AG04450 (cell line): ENCODE results near the gene GAN. TPM values are rescaled to one million over a fixed set of nuclear protein-coding genes. Genes with fewer than 3 reads are reported as not detected.

ENCODE experiments used
- CTCF ChIA-PET: fragments of 300-600, 350-600 bp; formaldehyde crosslinking; extraction: SDS; loops from one replicate; lab custom pipeline; 2022; ENCODE audit warnings: antibody characterized with exemption, inconsistent platforms; lab: Charles Lee
- POLR2A ChIA-PET: fragments of 350-600 bp; formaldehyde crosslinking; extraction: SDS; loops from one replicate; lab custom pipeline; 2021; ENCODE audit warnings: antibody characterized with exemption, inconsistent platforms; lab: Yijun Ruan, JAX
- DNase-seq: peaks from one replicate; pipeline ENCODE4 v3.0.0-alpha.2; 2011; ENCODE audit warnings: low read depth, low spot score
- H3K27ac ChIP-seq: one replicate; pipeline ENCODE4 v1.5.1; 2012; ENCODE audit warnings: low read depth, low read length, control low read depth
- H3K27me3 ChIP-seq: one replicate; pipeline ENCODE4 v1.6.0; 2012; ENCODE audit warnings: low read length; ENCODE audit not compliant: control insufficient read depth, insufficient read depth
- H3K4me3 ChIP-seq: 2 replicates; pipeline ENCODE4 v1.5.1; 2011; ENCODE audit warnings: mild to moderate bottlenecking, low read depth, low read length, control low read depth
- H3K9me3 ChIP-seq: 2 replicates; pipeline ENCODE4 v1.5.1; 2012; ENCODE audit warnings: low read length; ENCODE audit not compliant: control insufficient read depth, insufficient read depth
- polyA plus RNA-seq: library from polyadenylated mRNA; depleted of rRNA; stranded (reverse); fragments of >200 nt; gene quantifications from 2 replicates; pipeline ENCODE4 v1.2.3, GENCODE V29; 2011
- TF ChIP-seq, protein P1 (sequence below): IDR thresholded peaks from 2 replicates; pipeline ENCODE4 v1.5.1; 2011; ENCODE audit warnings: low read depth, low read length, control low read depth, inconsistent platforms

Gene GAN
- polyA plus RNA-seq, 1 experiment = 4.3 TPM

DNA sequence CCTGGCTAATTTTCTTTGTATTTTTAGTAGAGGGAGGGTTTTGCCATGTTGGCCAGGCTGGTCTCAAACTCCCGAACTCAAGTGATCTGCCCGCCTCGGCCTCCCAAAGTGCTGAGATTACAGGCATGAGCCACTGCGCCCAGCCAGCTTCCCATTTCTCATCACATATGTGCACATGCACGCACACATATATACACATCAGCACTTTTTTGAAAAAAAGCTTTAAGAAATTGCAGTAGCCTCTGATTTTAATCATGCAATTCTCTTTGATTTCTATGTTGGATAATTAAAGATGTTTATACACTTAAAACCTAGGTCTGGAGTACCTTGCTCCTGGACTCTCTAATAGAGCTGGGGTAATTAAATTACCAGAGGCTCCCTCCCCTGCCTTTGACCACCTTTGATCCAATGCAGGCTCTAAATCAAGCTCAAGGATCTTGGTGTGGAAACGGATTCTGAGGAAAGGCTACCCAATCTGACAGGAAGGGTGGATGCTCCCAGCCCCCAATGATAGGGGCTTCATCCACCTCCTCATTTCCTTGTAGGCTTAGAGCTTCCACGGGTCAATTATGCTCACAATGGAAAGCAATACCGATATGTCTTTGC lies 29.7 kb upstream of the GAN start:
- Histone ChIP-seq H3K4me3 (no peak overlapping the region), H3K27me3 (no peaks in the 10 kb centered on the region), H3K9me3 (no peaks in the 10 kb centered on the region), H3K27ac (no peak overlapping the region)
- CTCF ChIA-PET = interaction anchor here (0.5 kb wide), 1 partner anchor 19 kb away, joined by 3 read pairs; no protein-coding TSS in a partner anchor
- no peak for DNase-seq
- TF ChIP-seq, protein P1, sequence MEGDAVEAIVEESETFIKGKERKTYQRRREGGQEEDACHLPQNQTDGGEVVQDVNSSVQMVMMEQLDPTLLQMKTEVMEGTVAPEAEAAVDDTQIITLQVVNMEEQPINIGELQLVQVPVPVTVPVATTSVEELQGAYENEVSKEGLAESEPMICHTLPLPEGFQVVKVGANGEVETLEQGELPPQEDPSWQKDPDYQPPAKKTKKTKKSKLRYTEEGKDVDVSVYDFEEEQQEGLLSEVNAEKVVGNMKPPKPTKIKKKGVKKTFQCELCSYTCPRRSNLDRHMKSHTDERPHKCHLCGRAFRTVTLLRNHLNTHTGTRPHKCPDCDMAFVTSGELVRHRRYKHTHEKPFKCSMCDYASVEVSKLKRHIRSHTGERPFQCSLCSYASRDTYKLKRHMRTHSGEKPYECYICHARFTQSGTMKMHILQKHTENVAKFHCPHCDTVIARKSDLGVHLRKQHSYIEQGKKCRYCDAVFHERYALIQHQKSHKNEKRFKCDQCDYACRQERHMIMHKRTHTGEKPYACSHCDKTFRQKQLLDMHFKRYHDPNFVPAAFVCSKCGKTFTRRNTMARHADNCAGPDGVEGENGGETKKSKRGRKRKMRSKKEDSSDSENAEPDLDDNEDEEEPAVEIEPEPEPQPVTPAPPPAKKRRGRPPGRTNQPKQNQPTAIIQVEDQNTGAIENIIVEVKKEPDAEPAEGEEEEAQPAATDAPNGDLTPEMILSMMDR = no peak
- POLR2A ChIA-PET = no interaction called here

DNA sequence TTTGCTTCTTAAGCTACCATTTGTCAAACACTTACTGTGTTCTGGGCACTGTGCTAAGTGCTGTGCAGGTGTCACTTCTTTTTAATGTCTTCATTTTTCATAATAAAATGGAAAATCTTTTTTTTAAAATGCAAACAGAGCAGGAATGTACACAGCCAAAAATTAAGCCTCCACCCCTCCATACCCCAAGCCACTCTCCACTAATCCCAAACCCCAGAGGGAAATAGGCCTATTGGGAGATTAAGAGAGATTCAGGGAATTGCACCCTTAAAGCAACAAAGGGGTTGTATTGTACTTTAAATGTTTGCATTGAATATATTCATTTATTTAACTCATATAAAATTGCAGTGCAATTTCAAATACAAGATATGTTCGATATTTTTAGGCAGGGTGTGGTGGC lies 28.6 kb upstream of the GAN start:
- Histone ChIP-seq H3K9me3 (no peaks in the 10 kb centered on the region), H3K4me3 (no peak overlapping the region), H3K27ac (no peak overlapping the region), H3K27me3 (no peaks in the 10 kb centered on the region)
- no peak for DNase-seq
- TF ChIP-seq, protein P1 = no peak
- ChIA-PET POLR2A (no interaction called here), CTCF (no interaction called here)

DNA sequence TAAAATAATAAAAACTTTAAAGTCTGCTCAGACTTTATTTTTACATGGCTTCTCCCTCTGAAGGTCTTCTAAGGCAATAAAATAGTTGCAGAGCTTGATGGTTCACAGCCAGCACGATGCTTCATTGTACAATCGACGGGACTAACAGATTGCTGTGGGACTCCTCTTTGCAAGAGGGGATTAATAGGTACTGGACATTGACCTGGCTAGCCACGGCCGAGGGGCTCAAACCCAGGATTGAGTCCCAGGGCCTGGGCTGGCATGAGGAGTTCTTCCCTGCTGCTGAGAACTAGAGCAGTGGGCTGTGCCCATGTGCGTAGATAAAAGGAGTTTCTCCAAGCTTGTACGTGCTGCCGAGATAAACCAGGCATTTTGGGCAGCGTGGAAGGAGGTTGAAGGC lies 23.6 kb upstream of the GAN start:
- Histone ChIP-seq H3K27me3 (peaks cover 3% of the 10 kb centered on the region), H3K27ac (no peak overlapping the region), H3K9me3 (no peaks in the 10 kb centered on the region), H3K4me3 (no peak overlapping the region)
- POLR2A ChIA-PET = no interaction called here
- DNase-seq = no peak
- TF ChIP-seq, protein P1 = no peak
- CTCF ChIA-PET = no interaction called here

DNA sequence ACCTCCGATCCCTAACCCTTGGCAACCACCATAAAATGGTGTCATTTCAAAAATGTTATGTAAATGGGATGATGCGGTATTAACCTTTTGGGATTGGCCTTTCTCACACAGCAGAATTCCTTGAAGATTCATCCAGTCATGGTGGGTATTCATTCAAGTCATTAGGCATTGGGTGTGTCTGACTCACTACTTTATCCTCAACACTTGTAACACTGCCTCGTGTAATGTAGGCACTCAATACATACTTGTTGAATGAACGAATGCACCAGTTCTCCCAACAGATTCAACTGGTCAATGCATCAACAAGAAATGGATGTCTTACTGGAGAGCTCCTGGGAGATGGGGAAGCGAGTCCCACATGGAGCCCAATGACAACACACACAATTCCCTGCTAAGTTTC lies 21.8 kb upstream of the GAN start:
- H3K27me3 ChIP-seq = peaks cover 6% of the 10 kb centered on the region
- no peak overlapping the region for H3K4me3 ChIP-seq
- DNase-seq = no peak
- H3K9me3 ChIP-seq = no peaks in the 10 kb centered on the region
- ChIA-PET POLR2A (interaction anchor here (0.6 kb wide), 1 partner anchor 13 kb away, joined by 5 read pairs; no protein-coding TSS in a partner anchor), CTCF (no interaction called here)
- H3K27ac ChIP-seq = no peak overlapping the region
- TF ChIP-seq, protein P1 = no peak

DNA sequence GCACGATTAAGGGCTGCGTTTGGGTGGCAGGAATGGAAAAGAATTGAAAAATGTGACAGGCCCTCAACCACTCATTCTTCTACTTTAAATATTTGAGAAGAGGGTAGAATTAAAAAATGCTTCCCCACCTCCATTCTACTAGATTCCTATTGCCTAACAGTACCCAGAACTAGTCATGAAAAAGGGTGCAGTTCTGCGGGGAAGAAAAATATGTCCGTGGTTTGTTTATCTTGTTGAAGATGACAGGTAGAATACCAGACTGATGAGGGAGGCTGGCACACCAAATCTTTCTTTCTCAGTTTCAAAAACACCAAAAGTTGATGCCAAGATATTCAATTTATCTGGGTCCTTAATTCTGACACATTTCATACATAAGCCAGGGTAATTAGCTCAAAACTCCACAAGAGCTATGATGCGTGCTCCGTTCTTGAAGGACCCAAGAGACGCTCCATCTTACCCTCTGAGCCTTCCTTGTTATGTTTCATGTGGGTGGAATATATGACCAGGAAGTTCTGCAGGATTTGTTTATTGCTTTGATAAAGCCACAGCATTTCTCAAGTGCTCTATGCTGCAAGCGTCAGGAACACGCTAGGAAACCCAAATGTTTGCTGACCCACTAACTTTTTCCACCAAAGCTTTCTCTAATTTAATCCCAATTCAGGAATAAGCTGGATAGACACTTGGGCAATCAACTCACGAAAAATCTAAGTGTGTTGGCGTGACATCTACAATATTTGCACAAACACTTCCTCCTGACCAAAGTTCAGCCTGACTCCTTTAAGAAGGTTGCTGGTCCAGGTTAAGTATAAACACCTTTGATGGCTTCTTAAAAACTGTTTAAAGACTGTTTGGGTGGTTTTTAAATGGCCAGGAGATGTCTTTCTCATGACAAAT lies 20.6 kb upstream of the GAN start:
- Histone ChIP-seq H3K4me3 (no peak overlapping the region), H3K27ac (no peak overlapping the region), H3K9me3 (no peaks in the 10 kb centered on the region), H3K27me3 (peaks cover 6% of the 10 kb centered on the region)
- TF ChIP-seq, protein P1 = no peak
- DNase-seq = no peak
- POLR2A ChIA-PET = interaction anchor here (0.6 kb wide), 2 partner anchors 15 to 55 kb away, joined by 3 read pairs; no protein-coding TSS in a partner anchor
- CTCF ChIA-PET = no interaction called here
